Measurements from ENCODE around the gene CCNL1. TPM values are rescaled to one million over a fixed set of nuclear protein-coding genes. Genes with fewer than 3 reads are reported as not detected.
"Not testable (repeated sequence)": the region's sequence is repeated elsewhere in the genome, so short reads cannot be mapped to it uniquely, and the experiment has no call there.

Gene CCNL1
- 43.2 TPM for polyA plus RNA-seq (2013, experiment 1 of 2)
- polyA plus RNA-seq (2013, experiment 2 of 2), result 42.7 TPM

- peak within 1 kb of the TSS; percentile 99 for H3K27ac ChIP-seq (ENCODE audit: low read depth, low read length)
- no peaks in the 10 kb centered on the region for H3K27me3 ChIP-seq (ENCODE audit: insufficient read depth, low read length)
- H3K9ac ChIP-seq (ENCODE audit: low read depth, low read length), result peak within 1 kb of the TSS; percentile 99
- WGBS, result under 1% methylated on average over 88 of the region's 88 CpGs
- H3K4me3 ChIP-seq (ENCODE audit: low read length), result peak within 1 kb of the TSS; percentile 97
- peaks cover 42% of the 10 kb centered on the region for H3K4me1 ChIP-seq (ENCODE audit: insufficient read depth, low read length)
- H3K36me3 ChIP-seq (ENCODE audit: insufficient read depth, low read length), result peaks cover 42% of the 10 kb centered on the region
- H3K9me3 ChIP-seq (ENCODE audit: insufficient read depth, low read depth, low read length), result no peaks in the 10 kb centered on the region
These were observed at the start of gene CCNL1 for GRCh38 chr3:157159762-157160657. Gene CCNL1 (minus strand): TSS chr3:157160147. CDS start chr3:157160094, 53 bp downstream.

- peaks cover 9% of the 10 kb centered on the region for H3K4me1 ChIP-seq (ENCODE audit: insufficient read depth, low read length)
- WGBS, result 95% methylated on average over 1 of the region's 1 CpG
- H3K4me3 ChIP-seq (ENCODE audit: low read length), result no peak overlapping the region
- H3K27ac ChIP-seq (ENCODE audit: low read depth, low read length), result no peak overlapping the region
- H3K9ac ChIP-seq (ENCODE audit: low read depth, low read length), result no peak overlapping the region
- H3K36me3 ChIP-seq (ENCODE audit: insufficient read depth, low read length), result no peaks in the 10 kb centered on the region
- no peaks in the 10 kb centered on the region for H3K9me3 ChIP-seq (ENCODE audit: insufficient read depth, low read depth, low read length)
- no peaks in the 10 kb centered on the region for H3K27me3 ChIP-seq (ENCODE audit: insufficient read depth, low read length)
These were observed 44.9 kb upstream of the CCNL1 start for GRCh38 chr3:157204880-157205279.

DNA sequence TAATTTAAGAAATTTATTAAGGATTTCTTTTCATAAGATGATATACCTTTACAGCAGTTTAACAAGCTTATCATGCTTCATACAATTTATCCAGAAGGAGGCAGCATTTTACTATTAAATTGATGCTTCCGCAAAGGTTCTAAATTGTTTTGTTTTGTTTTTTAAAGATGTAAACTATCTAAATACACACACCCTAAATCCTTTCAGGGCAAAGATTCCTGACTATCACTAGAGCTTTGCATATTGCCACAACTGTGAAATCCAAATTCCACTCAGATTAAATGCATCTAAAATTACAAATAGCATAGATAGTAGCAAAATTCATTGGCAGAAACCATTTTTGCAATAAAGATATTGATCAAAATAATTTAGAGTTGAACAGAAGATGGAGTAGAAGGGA, 44.5 kb upstream of the CCNL1 start:
- Histone ChIP-seq H3K36me3 (ENCODE audit: insufficient read depth, low read length) (no peaks in the 10 kb centered on the region), H3K27ac (ENCODE audit: low read depth, low read length) (no peak overlapping the region), H3K4me1 (ENCODE audit: insufficient read depth, low read length) (peaks cover 9% of the 10 kb centered on the region), H3K9ac (ENCODE audit: low read depth, low read length) (no peak overlapping the region), H3K4me3 (ENCODE audit: low read length) (no peak overlapping the region), H3K27me3 (ENCODE audit: insufficient read depth, low read length) (no peaks in the 10 kb centered on the region), H3K9me3 (ENCODE audit: insufficient read depth, low read depth, low read length) (no peaks in the 10 kb centered on the region)
- WGBS, result no CpG with 5 or more reads among the region's 1 CpG

DNA sequence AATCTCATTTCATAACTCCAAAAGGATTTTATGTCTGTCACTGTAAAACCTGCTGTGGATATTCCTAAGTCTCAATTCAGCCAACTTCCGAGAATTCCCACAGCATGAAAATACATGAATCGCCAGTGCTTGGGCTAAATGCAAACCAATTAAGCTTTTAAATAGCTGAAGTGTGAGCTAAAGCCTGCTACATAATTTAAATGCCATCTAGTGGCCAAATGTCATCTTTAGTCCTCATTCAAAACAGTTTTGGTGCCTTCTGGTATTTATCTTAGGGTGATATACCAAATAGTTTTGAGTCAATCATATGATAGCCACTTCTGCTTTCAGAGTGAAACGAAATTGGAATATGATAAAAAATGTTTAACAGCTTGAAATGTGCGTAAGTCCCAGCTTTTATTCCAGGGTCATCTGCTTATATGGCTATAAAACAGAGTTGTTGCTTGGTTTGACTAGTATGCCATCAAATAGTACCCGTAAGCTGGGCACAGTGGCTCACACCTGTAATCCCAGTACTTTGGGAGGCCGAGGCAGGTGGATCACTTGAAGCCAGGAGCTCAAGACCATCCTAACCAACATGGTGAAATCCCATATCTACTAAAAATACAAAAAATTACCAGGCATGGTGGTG, 41.8 kb upstream of the CCNL1 start:
- H3K9ac ChIP-seq (ENCODE audit: low read depth, low read length), result no peak overlapping the region
- no peaks in the 10 kb centered on the region for H3K27me3 ChIP-seq (ENCODE audit: insufficient read depth, low read length)
- no peaks in the 10 kb centered on the region for H3K36me3 ChIP-seq (ENCODE audit: insufficient read depth, low read length)
- WGBS, result 70% methylated on average over 6 of the region's 6 CpGs
- H3K4me1 ChIP-seq (ENCODE audit: insufficient read depth, low read length), result peaks cover 3% of the 10 kb centered on the region; the same call in 1 of the 2 replicates
- no peak overlapping the region for H3K4me3 ChIP-seq (ENCODE audit: low read length)
- no peaks in the 10 kb centered on the region for H3K9me3 ChIP-seq (ENCODE audit: insufficient read depth, low read depth, low read length)
- H3K27ac ChIP-seq (ENCODE audit: low read depth, low read length), result no peak overlapping the region

- Histone ChIP-seq H3K27ac (ENCODE audit: low read depth, low read length) (no peak overlapping the region), H3K9me3 (ENCODE audit: insufficient read depth, low read depth, low read length) (0 out of 2 replicates have a peak, but pooled peaks cover 6% of the 10 kb centered on the region), H3K36me3 (ENCODE audit: insufficient read depth, low read length) (no peaks in the 10 kb centered on the region), H3K9ac (ENCODE audit: low read depth, low read length) (no peak overlapping the region), H3K4me1 (ENCODE audit: insufficient read depth, low read length) (peaks cover 3% of the 10 kb centered on the region; the same call in 1 of the 2 replicates), H3K27me3 (ENCODE audit: insufficient read depth, low read length) (no peaks in the 10 kb centered on the region), H3K4me3 (ENCODE audit: low read length) (no peak overlapping the region)
- 94% methylated on average over 3 of the region's 3 CpGs for WGBS
These were observed 39.9 kb upstream of the CCNL1 start for GRCh38 chr3:157199841-157200240.

GRCh38 chr3:157195965-157196364, 36.0 kb upstream of the CCNL1 start:
- Histone ChIP-seq H3K36me3 (ENCODE audit: insufficient read depth, low read length) (no peaks in the 10 kb centered on the region), H3K9ac (ENCODE audit: low read depth, low read length) (no peak overlapping the region), H3K27me3 (ENCODE audit: insufficient read depth, low read length) (no peaks in the 10 kb centered on the region), H3K4me3 (ENCODE audit: low read length) (no peak overlapping the region), H3K4me1 (ENCODE audit: insufficient read depth, low read length) (no peaks in the 10 kb centered on the region), H3K27ac (ENCODE audit: low read depth, low read length) (no peak overlapping the region), H3K9me3 (ENCODE audit: insufficient read depth, low read depth, low read length) (0 out of 2 replicates have a peak, but pooled peaks cover 6% of the 10 kb centered on the region)

DNA sequence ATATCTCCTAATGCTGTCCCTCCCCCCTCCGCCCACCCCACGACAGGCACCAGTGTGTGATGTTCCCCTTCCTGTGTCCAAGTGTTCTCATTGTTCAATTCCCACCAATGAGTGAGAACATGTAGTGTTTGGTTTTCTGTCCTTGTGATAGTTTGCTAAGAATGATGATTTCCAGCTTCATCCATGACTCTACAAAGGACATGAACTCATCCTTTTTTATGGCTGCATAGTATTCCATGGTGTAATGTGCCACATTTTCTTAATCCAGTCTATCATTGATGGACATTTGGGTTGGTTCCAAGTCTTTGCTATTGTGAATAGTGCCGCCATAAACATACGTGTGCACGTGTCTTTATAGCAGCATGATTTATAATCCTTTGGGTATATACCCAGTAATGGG, 31.2 kb upstream of the CCNL1 start:
- not testable (repeated sequence) for H3K27me3 ChIP-seq (ENCODE audit: insufficient read depth, low read length); H3K27ac ChIP-seq (ENCODE audit: low read depth, low read length); H3K9ac ChIP-seq (ENCODE audit: low read depth, low read length); H3K4me1 ChIP-seq (ENCODE audit: insufficient read depth, low read length); H3K36me3 ChIP-seq (ENCODE audit: insufficient read depth, low read length); H3K4me3 ChIP-seq (ENCODE audit: low read length)
- peaks cover 45% of the 10 kb centered on the region for H3K9me3 ChIP-seq (ENCODE audit: insufficient read depth, low read depth, low read length)
- WGBS, result 96% methylated on average over 2 of the region's 5 CpGs

DNA sequence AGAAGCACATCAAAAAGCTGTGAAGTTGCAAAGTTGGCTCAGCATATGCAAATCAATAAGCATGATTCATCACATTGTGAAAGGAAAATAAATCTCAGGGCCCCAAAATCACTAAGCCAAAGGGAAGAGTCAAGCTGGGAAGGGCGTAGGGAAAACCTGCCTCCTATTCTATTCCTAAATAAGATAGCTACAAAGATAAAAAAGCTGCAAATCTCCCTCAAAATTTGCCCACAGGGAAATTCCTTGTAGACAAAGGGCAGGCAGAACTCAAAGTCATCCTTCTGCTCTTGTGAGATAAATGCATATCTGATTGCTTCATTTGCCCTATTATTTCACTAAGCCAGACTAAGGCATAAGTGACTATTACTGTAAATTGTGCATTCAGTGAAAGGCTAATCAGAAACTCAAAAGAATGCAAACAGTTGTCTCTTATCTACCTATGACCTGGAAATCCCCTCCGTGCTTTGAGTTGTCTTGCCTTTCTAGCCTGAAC, 30.5 kb upstream of the CCNL1 start:
- Histone ChIP-seq H3K36me3 (ENCODE audit: insufficient read depth, low read length) (peaks cover 2% of the 10 kb centered on the region; the same call in 1 of the 2 replicates), H3K9me3 (ENCODE audit: insufficient read depth, low read depth, low read length) (peaks cover 46% of the 10 kb centered on the region), H3K4me1 (ENCODE audit: insufficient read depth, low read length) (no peaks in the 10 kb centered on the region), H3K27ac (ENCODE audit: low read depth, low read length) (peak overlapping the region; percentile 38; the same call in 1 of the 2 replicates), H3K9ac (ENCODE audit: low read depth, low read length) (no peak overlapping the region), H3K27me3 (ENCODE audit: insufficient read depth, low read length) (no peaks in the 10 kb centered on the region), H3K4me3 (ENCODE audit: low read length) (no peak overlapping the region)
- 63% methylated on average over 1 of the region's 2 CpGs for WGBS

- no peak overlapping the region for H3K9ac ChIP-seq (ENCODE audit: low read depth, low read length)
- peaks cover 7% of the 10 kb centered on the region; the same call in 1 of the 2 replicates for H3K36me3 ChIP-seq (ENCODE audit: insufficient read depth, low read length)
- H3K27ac ChIP-seq (ENCODE audit: low read depth, low read length), result no peak overlapping the region
- no peaks in the 10 kb centered on the region for H3K27me3 ChIP-seq (ENCODE audit: insufficient read depth, low read length)
- peaks cover 60% of the 10 kb centered on the region for H3K9me3 ChIP-seq (ENCODE audit: insufficient read depth, low read depth, low read length)
- no peak overlapping the region for H3K4me3 ChIP-seq (ENCODE audit: low read length)
- H3K4me1 ChIP-seq (ENCODE audit: insufficient read depth, low read length), result no peaks in the 10 kb centered on the region
These were observed 28.4 kb upstream of the CCNL1 start for GRCh38 chr3:157188391-157188790.

GRCh38 chr3:157182879-157183278, 22.9 kb upstream of the CCNL1 start:
- no peaks in the 10 kb centered on the region for H3K4me1 ChIP-seq (ENCODE audit: insufficient read depth, low read length)
- no peak overlapping the region for H3K4me3 ChIP-seq (ENCODE audit: low read length)
- no peak overlapping the region for H3K27ac ChIP-seq (ENCODE audit: low read depth, low read length)
- no peaks in the 10 kb centered on the region for H3K27me3 ChIP-seq (ENCODE audit: insufficient read depth, low read length)
- H3K9ac ChIP-seq (ENCODE audit: low read depth, low read length), result no peak overlapping the region
- WGBS, result 86% methylated on average over 3 of the region's 3 CpGs
- peaks cover 18% of the 10 kb centered on the region for H3K36me3 ChIP-seq (ENCODE audit: insufficient read depth, low read length)
- peaks cover 64% of the 10 kb centered on the region for H3K9me3 ChIP-seq (ENCODE audit: insufficient read depth, low read depth, low read length)

DNA sequence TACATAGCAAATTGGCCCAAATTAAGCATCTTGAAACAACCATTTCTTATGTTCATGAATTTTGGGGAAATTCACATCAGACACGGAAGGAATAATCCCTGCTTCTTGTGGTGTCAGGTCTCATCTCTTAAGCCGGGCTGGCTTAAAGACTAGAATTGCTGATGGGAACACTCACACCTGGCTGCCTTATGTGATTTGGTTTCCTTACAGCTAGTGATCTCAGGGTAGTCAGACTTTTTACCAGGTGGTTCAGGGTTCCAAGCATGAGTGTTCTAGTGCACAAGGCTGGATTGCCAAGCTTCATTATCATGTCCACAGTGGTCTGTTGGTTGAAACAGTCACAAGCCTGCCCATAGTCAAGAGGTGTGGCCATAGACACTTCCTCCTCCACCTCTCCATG, 20.3 kb upstream of the CCNL1 start:
- no peak overlapping the region for H3K27ac ChIP-seq (ENCODE audit: low read depth, low read length)
- H3K9me3 ChIP-seq (ENCODE audit: insufficient read depth, low read depth, low read length), result peaks cover 48% of the 10 kb centered on the region
- H3K4me1 ChIP-seq (ENCODE audit: insufficient read depth, low read length), result peaks cover 4% of the 10 kb centered on the region; the same call in 1 of the 2 replicates
- WGBS, result 92% methylated on average over 2 of the region's 2 CpGs
- H3K9ac ChIP-seq (ENCODE audit: low read depth, low read length), result no peak overlapping the region
- no peak overlapping the region for H3K4me3 ChIP-seq (ENCODE audit: low read length)
- no peaks in the 10 kb centered on the region for H3K27me3 ChIP-seq (ENCODE audit: insufficient read depth, low read length)
- peaks cover 24% of the 10 kb centered on the region; the same call in 1 of the 2 replicates for H3K36me3 ChIP-seq (ENCODE audit: insufficient read depth, low read length)

Data from HUES64 (cell line).